GM12891 (cell line): ENCODE data around the gene PGP.

ENCODE experiments used
- DNase-seq: peaks from one replicate; pipeline ENCODE4 v3.0.0; 2011; ENCODE audit warnings: low spot score; ENCODE audit not compliant: insufficient read length
- FAIRE-seq: peaks from 2 replicates; lab custom pipeline; 2011; peaks lifted over from hg19 to GRCh38; lab: Jason Lieb, UNC
- PAX5 ChIP-seq: IDR thresholded peaks from 2 replicates; pipeline ENCODE4 v1.6.1; 2011; ENCODE audit warnings: low read length, moderate library complexity, mild to moderate bottlenecking; ENCODE audit not compliant: insufficient read depth, severe bottlenecking
- POLR2A ChIP-seq: IDR thresholded peaks from 2 replicates; pipeline ENCODE4 v1.6.1; 2011; ENCODE audit warnings: low read depth, low read length, control low read depth
- POLR2AphosphoS5 ChIP-seq: IDR thresholded peaks from 2 replicates; pipeline ENCODE4 v1.6.1; 2011; ENCODE audit warnings: low read depth, low read length, control low read depth
- POU2F2 ChIP-seq: IDR thresholded peaks from 2 replicates; pipeline ENCODE4 v1.6.1; 2011; ENCODE audit warnings: low read depth, mild to moderate bottlenecking, control low read depth, low read length, moderate library complexity
- SPI1 ChIP-seq: IDR thresholded peaks from 2 replicates; pipeline ENCODE4 v1.6.1; 2011; ENCODE audit warnings: low read depth, low read length, control low read depth
- TAF1 ChIP-seq: IDR thresholded peaks from 2 replicates; pipeline ENCODE4 v1.6.1; 2011; ENCODE audit warnings: low read depth, low read length, control low read depth

The PGP gene

DNA sequence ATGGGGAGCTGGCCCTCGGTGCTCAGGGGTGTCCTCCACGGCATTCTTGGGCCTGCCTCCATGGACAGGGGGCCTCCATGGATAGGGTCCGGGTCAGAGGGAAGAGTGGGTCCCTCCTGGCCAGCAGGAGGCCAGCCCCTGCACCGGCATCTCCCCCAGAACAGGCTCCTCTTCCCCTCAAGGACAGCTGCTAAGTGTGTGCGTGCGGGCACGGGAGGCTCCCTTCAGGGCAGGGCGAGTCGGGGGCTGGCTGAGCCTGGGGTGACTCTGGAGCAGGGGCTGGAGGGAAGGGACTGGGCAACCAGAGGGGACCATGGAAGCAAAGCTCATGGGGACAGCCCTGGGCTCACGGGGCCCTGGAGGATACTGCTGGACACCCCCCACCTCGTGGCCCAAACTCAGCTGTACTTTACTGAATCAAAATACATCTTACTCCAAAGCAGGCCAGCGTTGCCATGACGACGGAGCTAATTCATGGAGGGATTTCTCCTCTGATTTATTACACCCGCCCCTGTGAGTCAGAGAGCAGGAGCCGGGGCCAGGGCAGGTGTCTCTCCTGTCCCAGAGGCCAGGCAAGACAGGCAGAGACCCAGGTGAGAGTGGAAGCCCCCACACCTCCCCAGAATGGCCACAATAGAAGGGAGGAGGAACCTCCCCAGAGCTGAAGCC is 20.3 kb downstream of the PGP start:
- no peak for DNase-seq
- TF ChIP-seq PAX5 (no peak), TAF1 (no peak), SPI1 (no peak), POLR2AphosphoS5 (no peak), POLR2A (no peak), POU2F2 (no peak)
- FAIRE-seq: no peak

DNA sequence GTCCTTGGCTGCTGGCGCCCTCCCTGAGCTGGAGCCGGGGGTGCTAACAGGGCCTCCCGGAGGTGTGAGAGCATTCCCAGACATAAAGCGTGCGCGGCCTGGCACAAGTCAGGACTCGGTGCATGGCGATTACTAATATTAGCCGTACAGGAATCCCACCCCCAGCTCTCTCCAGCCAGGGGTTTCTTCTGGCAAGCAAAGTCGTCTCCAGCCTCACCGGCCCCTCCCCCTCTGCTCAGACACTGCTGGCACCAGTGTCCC is 23.3 kb downstream of the PGP start:
- TF ChIP-seq TAF1: no peak
- no peak for TF ChIP-seq SPI1
- no peak for TF ChIP-seq PAX5
- TF ChIP-seq POLR2AphosphoS5: no peak
- TF ChIP-seq POU2F2: no peak
- no peak for TF ChIP-seq POLR2A
- FAIRE-seq (no peak), DNase-seq (no peak)

DNA sequence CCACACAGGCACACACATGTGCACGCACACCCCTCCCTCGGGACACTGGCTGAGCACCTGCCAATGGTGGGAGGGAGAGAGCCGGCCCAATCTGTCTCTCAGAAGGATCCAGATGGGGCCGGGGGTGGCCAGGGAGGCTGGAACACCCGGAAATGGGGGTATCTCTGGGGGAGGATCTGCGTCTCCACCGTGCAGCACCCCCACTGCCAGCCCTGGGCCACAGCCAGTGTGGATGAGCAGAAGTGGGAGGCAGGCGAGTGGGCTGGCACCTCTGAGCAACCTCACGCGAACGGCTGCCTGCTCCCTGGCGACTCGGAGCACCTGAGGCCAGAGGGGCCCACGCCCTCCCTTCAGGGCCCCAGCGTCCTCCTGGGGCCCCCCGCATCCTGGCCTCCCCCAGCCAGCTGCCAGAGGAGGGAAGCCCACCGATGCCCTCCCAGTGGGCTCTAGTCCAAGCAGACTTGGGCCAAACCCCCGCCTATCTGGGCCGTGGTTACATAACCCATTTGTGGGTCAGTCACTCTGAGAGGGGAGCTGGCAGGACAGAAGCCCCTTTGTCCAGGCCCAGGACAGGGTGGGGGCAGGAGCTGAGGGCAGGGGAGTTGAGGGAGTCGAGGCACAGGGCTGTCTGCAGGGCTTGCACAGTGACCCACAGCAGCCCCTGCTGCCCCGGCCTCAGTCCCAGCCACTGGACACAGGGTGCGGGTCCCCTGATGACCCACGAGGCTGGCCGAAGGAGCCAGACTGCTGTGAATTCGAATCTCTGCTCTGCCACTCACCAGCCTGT is 23.8 kb downstream of the PGP start:
- DNase-seq: no peak
- TF ChIP-seq PAX5: no peak
- no peak for TF ChIP-seq POU2F2
- TF ChIP-seq POLR2AphosphoS5: no peak
- TF ChIP-seq SPI1: no peak
- TF ChIP-seq TAF1: no peak
- no peak for TF ChIP-seq POLR2A
- FAIRE-seq: no peak

DNA sequence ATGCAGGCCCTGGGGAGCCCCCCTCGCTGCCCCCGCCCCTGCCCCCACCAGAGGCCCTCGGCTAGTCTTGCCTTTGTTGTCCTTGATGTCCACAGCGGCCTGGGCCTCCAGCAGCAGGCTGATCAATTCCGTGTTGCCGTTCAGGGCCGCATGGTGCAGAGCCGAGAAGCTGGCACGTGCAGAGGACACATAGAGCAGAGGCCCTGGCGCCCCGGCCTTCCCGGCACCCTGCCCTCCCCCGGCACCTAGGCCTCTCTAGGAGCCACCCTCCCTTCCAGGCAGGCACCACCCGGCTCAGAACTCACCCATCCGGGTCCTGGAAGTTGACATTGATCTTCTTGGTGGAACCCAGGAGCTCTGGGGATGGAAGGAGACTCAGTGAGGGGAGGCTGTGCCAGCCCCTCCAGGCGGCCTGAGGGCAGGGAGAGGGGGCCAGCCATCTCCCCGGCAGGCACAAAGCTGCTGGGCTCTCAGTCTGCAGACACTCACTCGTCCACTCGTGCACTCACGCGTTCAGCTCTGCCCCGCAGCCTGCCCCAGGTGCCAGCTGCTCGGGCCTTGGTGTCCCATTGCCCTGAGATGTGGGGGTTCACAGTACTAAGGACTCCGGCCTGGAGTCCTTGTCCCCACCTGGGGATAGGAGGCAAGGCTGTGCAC is 24.5 kb downstream of the PGP start:
- TF ChIP-seq POLR2A: no peak
- no peak for TF ChIP-seq SPI1
- TF ChIP-seq POLR2AphosphoS5: no peak
- TF ChIP-seq POU2F2: no peak
- no peak for TF ChIP-seq TAF1
- no peak for TF ChIP-seq PAX5
- no peak for FAIRE-seq
- no peak for DNase-seq

DNA sequence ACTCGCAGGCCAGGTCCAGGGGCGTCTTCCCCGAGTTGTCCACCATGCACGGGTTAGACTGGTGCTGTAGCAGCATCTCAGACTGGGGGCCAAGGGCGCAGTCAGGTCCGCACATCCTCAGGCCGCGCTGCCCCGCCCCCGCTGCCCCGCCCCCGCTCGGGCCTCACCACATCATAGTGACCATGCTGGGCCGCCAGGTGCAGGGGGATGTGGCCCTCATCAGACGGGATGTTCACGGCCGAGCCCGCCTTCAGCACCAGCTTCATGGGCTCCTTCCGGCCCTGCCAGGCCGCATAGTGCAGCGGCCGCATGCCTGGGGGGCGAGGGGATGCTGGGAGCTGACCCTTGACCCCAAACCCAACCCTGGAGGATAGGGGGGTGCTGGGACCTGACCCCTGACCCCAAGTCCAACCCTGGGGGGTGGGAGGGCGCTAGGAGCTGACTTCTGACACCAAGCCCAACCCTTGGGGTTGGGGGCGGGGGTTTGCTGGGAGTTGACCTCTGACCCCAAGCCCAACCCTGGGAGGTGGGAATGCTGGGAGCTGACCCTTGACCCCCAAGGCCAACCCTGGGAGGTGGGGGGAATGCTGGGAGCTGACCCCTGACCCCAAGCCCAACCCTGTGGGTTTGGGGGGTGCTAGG is 25.3 kb downstream of the PGP start:
- DNase-seq: no peak
- FAIRE-seq: no peak
- TF ChIP-seq POLR2A: no peak
- TF ChIP-seq POLR2AphosphoS5: no peak
- TF ChIP-seq POU2F2: no peak
- no peak for TF ChIP-seq TAF1
- no peak for TF ChIP-seq SPI1
- TF ChIP-seq PAX5: no peak

DNA sequence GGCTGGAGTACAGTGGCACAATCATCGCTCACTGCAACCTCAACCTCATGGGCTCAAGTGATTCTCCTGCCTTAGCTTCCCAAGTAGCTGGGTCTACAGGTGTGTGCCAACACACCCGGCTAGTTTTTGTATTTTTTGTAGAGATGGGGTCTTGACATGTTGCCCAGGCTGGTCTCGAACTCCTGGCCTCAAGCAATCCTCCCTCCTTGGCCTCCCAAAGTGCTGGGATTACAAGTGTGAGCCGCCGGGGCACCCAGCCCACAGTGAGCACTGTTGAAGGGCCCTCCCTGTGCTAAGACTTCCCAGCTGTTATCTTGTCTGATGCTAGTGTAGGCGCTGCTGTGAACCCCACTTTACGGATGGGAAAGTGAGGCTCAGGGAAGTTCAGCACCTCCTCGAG is 26.2 kb downstream of the PGP start:
- DNase-seq (no peak), FAIRE-seq (no peak)
- TF ChIP-seq TAF1 (no peak), POLR2A (no peak), POLR2AphosphoS5 (no peak), SPI1 (no peak)

DNA sequence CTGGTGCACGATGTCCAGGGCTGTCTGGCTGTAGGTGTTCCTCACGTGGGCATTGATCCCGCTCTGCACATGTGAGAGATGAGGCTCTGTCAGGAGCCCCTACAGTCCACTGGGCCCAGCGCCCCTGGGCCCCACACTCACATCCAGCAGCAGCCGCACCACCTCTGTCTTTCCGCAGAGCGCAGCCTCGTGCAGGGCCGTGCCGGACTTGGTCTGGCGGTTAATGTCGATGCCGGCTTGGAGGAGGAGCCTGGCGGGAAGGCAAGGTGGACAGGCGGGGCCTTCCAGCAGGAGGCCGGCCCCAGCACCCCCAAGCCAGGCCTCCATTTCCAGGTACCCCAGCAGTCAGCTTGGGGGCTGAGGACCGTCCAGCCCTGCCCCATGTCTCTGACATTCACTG is 27.4 kb downstream of the PGP start:
- TF ChIP-seq PAX5: no peak
- no peak for TF ChIP-seq POU2F2
- TF ChIP-seq POLR2AphosphoS5: no peak
- TF ChIP-seq POLR2A: no peak
- no peak for TF ChIP-seq TAF1
- no peak for TF ChIP-seq SPI1
- FAIRE-seq (no peak), DNase-seq (no peak)

DNA sequence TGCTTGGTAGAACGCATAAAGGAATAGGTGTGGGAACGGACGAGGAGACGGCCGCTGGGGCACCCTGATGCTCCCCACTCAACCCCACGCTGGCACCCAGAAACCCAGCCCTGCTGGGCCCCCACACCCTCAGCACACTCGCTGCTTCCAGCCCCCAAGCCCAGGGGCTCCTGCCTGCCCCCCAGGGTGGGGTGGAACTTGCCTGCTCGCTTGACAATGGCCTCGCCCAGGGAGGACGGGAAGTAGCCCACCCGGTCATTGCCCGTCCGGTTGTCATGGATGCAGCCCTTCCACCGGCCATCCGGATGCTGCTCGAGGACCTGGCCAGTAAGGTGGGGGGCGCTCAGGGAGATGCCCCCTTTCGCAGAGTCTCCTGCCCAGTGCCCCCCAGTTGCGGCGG is 28.1 kb downstream of the PGP start:
- FAIRE-seq (no peak), DNase-seq (no peak)
- TF ChIP-seq POU2F2 (no peak), SPI1 (no peak), POLR2AphosphoS5 (no peak), PAX5 (no peak), TAF1 (no peak), POLR2A (no peak)

DNA sequence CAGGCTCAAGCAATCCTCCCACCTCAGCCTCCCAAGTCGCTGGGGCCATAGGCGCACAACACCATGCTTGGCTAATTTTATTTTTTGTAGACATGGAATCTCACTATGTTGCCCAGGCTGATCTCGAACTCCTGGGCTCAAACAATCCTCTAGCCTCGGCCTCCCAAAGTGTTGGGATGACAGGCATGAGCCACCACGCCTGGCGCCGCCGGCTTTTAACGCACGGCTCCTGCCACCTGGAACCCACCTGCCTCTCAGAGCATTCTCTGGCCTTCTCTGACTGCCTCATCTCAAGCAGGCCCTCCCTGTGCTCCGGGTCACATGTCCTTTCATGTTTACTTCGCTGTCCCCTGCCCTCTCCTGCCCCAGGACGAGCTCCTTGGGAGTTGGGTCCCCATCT is 28.6 kb downstream of the PGP start:
- TF ChIP-seq PAX5: no peak
- no peak for TF ChIP-seq POLR2A
- TF ChIP-seq POU2F2: no peak
- no peak for TF ChIP-seq TAF1
- no peak for TF ChIP-seq POLR2AphosphoS5
- no peak for TF ChIP-seq SPI1
- no peak for FAIRE-seq

DNA sequence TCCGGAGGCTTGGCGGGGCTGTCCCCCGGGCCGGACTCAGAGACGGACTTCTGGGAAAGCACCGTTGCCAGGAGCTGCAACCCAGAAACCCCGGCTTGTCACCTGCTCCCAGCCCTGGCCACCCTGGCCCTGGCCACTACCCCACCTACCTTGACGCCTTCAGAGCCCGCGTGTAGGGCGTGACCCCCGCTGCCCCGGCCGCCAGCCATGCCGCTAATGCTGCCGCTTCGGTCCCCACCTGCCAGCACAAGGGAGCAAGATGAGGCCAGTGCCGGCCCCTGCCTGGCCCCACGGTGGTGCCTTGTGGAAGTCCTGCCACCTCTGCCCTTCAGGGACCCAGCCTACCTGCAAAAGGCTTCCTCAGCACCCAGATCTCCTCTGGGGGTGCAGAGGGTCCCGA is 29.7 kb downstream of the PGP start:
- no peak for FAIRE-seq
- no peak for DNase-seq
- no peak for TF ChIP-seq PAX5
- no peak for TF ChIP-seq TAF1

More for the DNA sequence above, 28.6 kb downstream of the PGP start:
- DNase-seq: no peak
